ENCODE data around the gene TSSK3. TPM values are rescaled to one million over a fixed set of nuclear protein-coding genes. Genes with fewer than 3 reads are reported as not detected.

Gene TSSK3
- total RNA-seq, 1 donor from 2014 or later: 1.6 TPM

GRCh38 chr1:32345289-32345827 lies 17.0 kb upstream of the TSSK3 start:
- peaks cover 8% of the 10 kb centered on the region for H3K9me3 Mint-ChIP-seq (ENCODE audit: unreplicated experiment)
- no peak overlapping the region for H3K4me3 Mint-ChIP-seq (ENCODE audit: unreplicated experiment)
- TF ChIP-seq, protein P1, sequence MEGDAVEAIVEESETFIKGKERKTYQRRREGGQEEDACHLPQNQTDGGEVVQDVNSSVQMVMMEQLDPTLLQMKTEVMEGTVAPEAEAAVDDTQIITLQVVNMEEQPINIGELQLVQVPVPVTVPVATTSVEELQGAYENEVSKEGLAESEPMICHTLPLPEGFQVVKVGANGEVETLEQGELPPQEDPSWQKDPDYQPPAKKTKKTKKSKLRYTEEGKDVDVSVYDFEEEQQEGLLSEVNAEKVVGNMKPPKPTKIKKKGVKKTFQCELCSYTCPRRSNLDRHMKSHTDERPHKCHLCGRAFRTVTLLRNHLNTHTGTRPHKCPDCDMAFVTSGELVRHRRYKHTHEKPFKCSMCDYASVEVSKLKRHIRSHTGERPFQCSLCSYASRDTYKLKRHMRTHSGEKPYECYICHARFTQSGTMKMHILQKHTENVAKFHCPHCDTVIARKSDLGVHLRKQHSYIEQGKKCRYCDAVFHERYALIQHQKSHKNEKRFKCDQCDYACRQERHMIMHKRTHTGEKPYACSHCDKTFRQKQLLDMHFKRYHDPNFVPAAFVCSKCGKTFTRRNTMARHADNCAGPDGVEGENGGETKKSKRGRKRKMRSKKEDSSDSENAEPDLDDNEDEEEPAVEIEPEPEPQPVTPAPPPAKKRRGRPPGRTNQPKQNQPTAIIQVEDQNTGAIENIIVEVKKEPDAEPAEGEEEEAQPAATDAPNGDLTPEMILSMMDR (IDR thresholded peaks at IDR 0.05; ENCODE audit: partially characterized antibody, unreplicated experiment): no peak
- DNase-seq: no peak
- H3K36me3 Mint-ChIP-seq (ENCODE audit: unreplicated experiment): peaks cover 4% of the 10 kb centered on the region
- peaks cover 12% of the 10 kb centered on the region for H3K27me3 Mint-ChIP-seq (ENCODE audit: unreplicated experiment)
- no peak overlapping the region for H3K27ac Mint-ChIP-seq (ENCODE audit: unreplicated experiment)
- H3K4me1 Mint-ChIP-seq (ENCODE audit: low read depth, unreplicated experiment): peaks cover 9% of the 10 kb centered on the region

GRCh38 chr1:32346532-32347157 lies 15.7 kb upstream of the TSSK3 start:
- Mint-ChIP-seq H3K4me3 (ENCODE audit: unreplicated experiment) (peak overlapping the region; percentile 67), H3K9me3 (ENCODE audit: unreplicated experiment) (peaks cover 8% of the 10 kb centered on the region), H3K4me1 (ENCODE audit: low read depth, unreplicated experiment) (peaks cover 9% of the 10 kb centered on the region), H3K27me3 (ENCODE audit: unreplicated experiment) (peaks cover 14% of the 10 kb centered on the region), H3K27ac (ENCODE audit: unreplicated experiment) (no peak overlapping the region), H3K36me3 (ENCODE audit: unreplicated experiment) (peaks cover 4% of the 10 kb centered on the region)
- no peak for DNase-seq
- TF ChIP-seq, protein P1 (IDR thresholded peaks at IDR 0.05; ENCODE audit: partially characterized antibody, unreplicated experiment): no peak

GRCh38 chr1:32349211-32349708 lies 13.1 kb upstream of the TSSK3 start:
- DNase-seq: no peak
- peak overlapping the region; percentile 62 for H3K27ac Mint-ChIP-seq (ENCODE audit: unreplicated experiment)
- H3K4me1 Mint-ChIP-seq (ENCODE audit: low read depth, unreplicated experiment): peaks cover 26% of the 10 kb centered on the region
- H3K4me3 Mint-ChIP-seq (ENCODE audit: unreplicated experiment): no peak overlapping the region
- TF ChIP-seq, protein P1 (IDR thresholded peaks at IDR 0.05; ENCODE audit: partially characterized antibody, unreplicated experiment): no peak
- H3K9me3 Mint-ChIP-seq (ENCODE audit: unreplicated experiment): peaks cover 14% of the 10 kb centered on the region
- peaks cover 4% of the 10 kb centered on the region for H3K36me3 Mint-ChIP-seq (ENCODE audit: unreplicated experiment)
- peaks cover 17% of the 10 kb centered on the region for H3K27me3 Mint-ChIP-seq (ENCODE audit: unreplicated experiment)

DNA sequence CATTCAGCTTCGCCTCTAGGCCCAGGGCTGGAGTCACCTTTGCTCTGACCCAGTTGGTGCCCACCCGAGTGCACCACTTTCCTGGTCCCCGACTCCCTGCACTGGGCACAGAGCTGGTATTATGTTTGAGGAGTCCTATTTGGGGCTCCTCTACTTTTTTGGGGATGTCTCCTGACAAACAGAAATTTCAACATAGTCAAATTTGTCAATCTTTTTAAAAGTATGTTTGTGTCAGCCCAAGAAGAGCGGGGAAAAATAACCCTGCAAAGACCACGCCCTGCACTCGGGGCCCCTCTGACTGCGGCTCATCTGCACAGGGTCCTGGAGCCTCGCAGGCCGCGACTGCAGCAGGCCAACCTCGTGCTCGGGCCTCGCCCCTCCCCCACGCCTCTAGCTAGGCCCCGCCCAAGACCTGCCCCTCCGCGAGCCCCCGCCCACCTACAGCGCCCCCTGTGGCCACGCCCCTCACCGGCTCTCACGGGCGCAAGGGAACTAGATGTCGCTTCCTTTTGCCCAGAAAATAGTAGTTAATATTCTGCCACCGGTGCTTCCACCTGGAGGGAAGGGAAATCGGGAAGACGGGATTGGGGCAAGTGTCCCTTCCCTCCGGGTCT lies 11.4 kb upstream of the TSSK3 start:
- TF ChIP-seq, protein P1 (IDR thresholded peaks at IDR 0.05; ENCODE audit: partially characterized antibody, unreplicated experiment): peak; percentile 89
- DNase-seq: peak; percentile 90
- H3K4me3 Mint-ChIP-seq (ENCODE audit: unreplicated experiment): peak overlapping the region; percentile 86
- H3K27ac Mint-ChIP-seq (ENCODE audit: unreplicated experiment): peak overlapping the region; percentile 90
- H3K36me3 Mint-ChIP-seq (ENCODE audit: unreplicated experiment): peaks cover 4% of the 10 kb centered on the region
- H3K27me3 Mint-ChIP-seq (ENCODE audit: unreplicated experiment): peaks cover 23% of the 10 kb centered on the region
- peaks cover 36% of the 10 kb centered on the region for H3K4me1 Mint-ChIP-seq (ENCODE audit: low read depth, unreplicated experiment)
- peaks cover 12% of the 10 kb centered on the region for H3K9me3 Mint-ChIP-seq (ENCODE audit: unreplicated experiment)
